GM19452 (cell line): Measurements from ENCODE around the gene FGG.
"Not testable (repeated sequence)": the region's sequence is repeated elsewhere in the genome, so short reads cannot be mapped to it uniquely, and the experiment has no call there.

Experiments used
- ATAC-seq: cut with Tn5 transposase; IDR thresholded peaks from one replicate; pipeline ENCODE4 v1.9.1; 2021; ENCODE audit not compliant: unreplicated experiment

The FGG gene

GRCh38 chr4:154611833-154612232 lies 623 bp downstream of the FGG start:
- ATAC-seq = no peak

GRCh38 chr4:154610582-154610981 lies 1.9 kb downstream of the FGG start:
- ATAC-seq = no peak

- no peak for ATAC-seq
These were observed 2.9 kb downstream of the FGG start for GRCh38 chr4:154609532-154609931.

- ATAC-seq = no peak
These were observed 3.8 kb downstream of the FGG start for GRCh38 chr4:154608361-154609252.

GRCh38 chr4:154606728-154607723 lies 5.4 kb downstream of the FGG start:
- ATAC-seq = no peak

- ATAC-seq = no peak
These were observed 7.7 kb downstream of the FGG start for GRCh38 chr4:154604696-154605200.

- ATAC-seq = no peak
These were observed 9.2 kb downstream of the FGG start for GRCh38 chr4:154603033-154603943.

- no peak for ATAC-seq
These were observed 9.9 kb downstream of the FGG start for GRCh38 chr4:154602404-154603020.

GRCh38 chr4:154597798-154598774 lies 14.4 kb downstream of the FGG start:
- no peak for ATAC-seq

- not testable (repeated sequence) for ATAC-seq
These were observed 15.2 kb downstream of the FGG start for GRCh38 chr4:154597281-154597680.

- ATAC-seq = no peak
These were observed 16.6 kb downstream of the FGG start for GRCh38 chr4:154595807-154596206.

GRCh38 chr4:154594343-154594742 lies 18.1 kb downstream of the FGG start:
- ATAC-seq = not testable (repeated sequence)

GRCh38 chr4:154593868-154594267 lies 18.6 kb downstream of the FGG start:
- no peak for ATAC-seq

GRCh38 chr4:154591890-154592289 lies 20.6 kb downstream of the FGG start:
- ATAC-seq = no peak

GRCh38 chr4:154590329-154591006 lies 22.0 kb downstream of the FGG start, which contains the start of gene FGA:
TSS of gene FGA (minus strand) at chr4:154590742. CDS start at chr4:154590687, 55 bp downstream.
- ATAC-seq = no peak

GRCh38 chr4:154589296-154590197 lies 22.9 kb downstream of the FGG start:
- ATAC-seq = no peak

- ATAC-seq = no peak
These were observed 24.3 kb downstream of the FGG start for GRCh38 chr4:154588198-154588597.
